Body of pancreas (tissue), 4 donors: Measurements from ENCODE around the gene CTNND2.

ENCODE experiments used
- POLR2A ChIP-seq, 3 donors: fragments of 450-650 bp; IDR thresholded peaks; one replicate each; pipeline ENCODE4 v1.6.1; 2016; ENCODE audit warnings: antibody characterized with exemption in 3 of 3, mild to moderate bottlenecking in 2 of 3
- TF ChIP-seq, protein P1 (sequence below), 7 experiments: fragments of 450-650 bp in 4 of 7; fragments of 200-600 bp in 3 of 7; sonication (generic) in 3 of 7; IDR thresholded peaks; one replicate each; pipeline ENCODE4 v1.5.1; 2016 to 2019; ENCODE audit warnings: antibody characterized with exemption in 7 of 7

DNA sequence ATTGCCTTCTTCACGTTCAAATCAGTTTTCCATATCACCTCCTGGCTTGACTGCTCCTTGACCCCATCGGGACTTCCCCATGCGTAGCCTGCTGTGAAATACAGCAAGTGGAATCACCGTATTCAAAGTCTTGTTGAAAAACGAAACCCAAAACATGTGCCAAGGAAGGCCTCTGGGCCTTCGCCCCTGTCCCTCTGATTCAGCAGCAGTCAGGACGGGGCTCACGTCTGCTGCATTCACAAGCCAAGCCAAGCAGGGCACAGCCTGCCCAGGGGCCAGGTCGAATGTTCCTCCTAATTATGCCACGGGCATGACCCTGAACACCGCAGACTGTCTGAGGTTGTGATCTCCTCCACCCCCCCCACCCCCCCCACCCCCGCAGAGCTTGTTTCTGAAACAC, 960 bp upstream of the CTNND2 start:
- TF ChIP-seq, protein P1, sequence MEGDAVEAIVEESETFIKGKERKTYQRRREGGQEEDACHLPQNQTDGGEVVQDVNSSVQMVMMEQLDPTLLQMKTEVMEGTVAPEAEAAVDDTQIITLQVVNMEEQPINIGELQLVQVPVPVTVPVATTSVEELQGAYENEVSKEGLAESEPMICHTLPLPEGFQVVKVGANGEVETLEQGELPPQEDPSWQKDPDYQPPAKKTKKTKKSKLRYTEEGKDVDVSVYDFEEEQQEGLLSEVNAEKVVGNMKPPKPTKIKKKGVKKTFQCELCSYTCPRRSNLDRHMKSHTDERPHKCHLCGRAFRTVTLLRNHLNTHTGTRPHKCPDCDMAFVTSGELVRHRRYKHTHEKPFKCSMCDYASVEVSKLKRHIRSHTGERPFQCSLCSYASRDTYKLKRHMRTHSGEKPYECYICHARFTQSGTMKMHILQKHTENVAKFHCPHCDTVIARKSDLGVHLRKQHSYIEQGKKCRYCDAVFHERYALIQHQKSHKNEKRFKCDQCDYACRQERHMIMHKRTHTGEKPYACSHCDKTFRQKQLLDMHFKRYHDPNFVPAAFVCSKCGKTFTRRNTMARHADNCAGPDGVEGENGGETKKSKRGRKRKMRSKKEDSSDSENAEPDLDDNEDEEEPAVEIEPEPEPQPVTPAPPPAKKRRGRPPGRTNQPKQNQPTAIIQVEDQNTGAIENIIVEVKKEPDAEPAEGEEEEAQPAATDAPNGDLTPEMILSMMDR (IDR thresholded peaks at IDR 0.05), result no peak
- TF ChIP-seq POLR2A (IDR thresholded peaks at IDR 0.05), result no peak
